Astrocyte of the cerebellum (primary cell): Measurements from ENCODE around the gene MSANTD1.

Experiments used
- DNase-seq: peaks from one replicate; pipeline ENCODE4 v3.0.0-alpha.2; 2011; ENCODE audit warnings: low read depth
- H3K4me3 ChIP-seq: 2 replicates; pipeline ENCODE4 v1.5.1; 2011; ENCODE audit warnings: mild to moderate bottlenecking, low read depth, low read length, moderate library complexity
- CTCF ChIP-seq: IDR thresholded peaks from 2 replicates; pipeline ENCODE4 v1.5.1; 2012; ENCODE audit warnings: low read length, low read depth, moderate library complexity, mild to moderate bottlenecking; ENCODE audit errors: missing control alignments
- in situ Hi-C: cut with HindIII; loops from 2 replicates; pipeline ENCODE4 v1.10.0; 2017; ENCODE audit warnings: low sequenced_read_pairs

The MSANTD1 gene

GRCh38 chr4:3217266-3217665 lies 31.7 kb upstream of the MSANTD1 start:
- in situ Hi-C loops, result no loop called here
- H3K4me3 ChIP-seq, result no peak overlapping the region
- DNase-seq, result no peak
- no peak for TF ChIP-seq CTCF

GRCh38 chr4:3217771-3218170 lies 31.2 kb upstream of the MSANTD1 start:
- DNase-seq, result no peak
- no peak overlapping the region for H3K4me3 ChIP-seq
- TF ChIP-seq CTCF, result no peak
- in situ Hi-C loops, result no loop called here

GRCh38 chr4:3218824-3219760 lies 29.9 kb upstream of the MSANTD1 start:
- in situ Hi-C loops, result no loop called here

GRCh38 chr4:3219761-3220475 lies 29.0 kb upstream of the MSANTD1 start:
- no peak overlapping the region for H3K4me3 ChIP-seq
- in situ Hi-C loops, result no loop called here
- no peak for TF ChIP-seq CTCF
- DNase-seq, result no peak

More at GRCh38 chr4:3218824-3219760, 29.9 kb upstream of the MSANTD1 start:
- no peak for TF ChIP-seq CTCF
- no peak overlapping the region for H3K4me3 ChIP-seq
- DNase-seq, result no peak

GRCh38 chr4:3220476-3221183 lies 28.3 kb upstream of the MSANTD1 start:
- TF ChIP-seq CTCF, result no peak
- no peak overlapping the region for H3K4me3 ChIP-seq
- in situ Hi-C loops, result no loop called here
- no peak for DNase-seq

GRCh38 chr4:3221184-3221494 lies 27.8 kb upstream of the MSANTD1 start:
- no peak for DNase-seq
- TF ChIP-seq CTCF, result no peak
- H3K4me3 ChIP-seq, result no peak overlapping the region
- in situ Hi-C loops, result no loop called here
